ENCODE results near the gene CCDC148. TPM values are rescaled to one million over a fixed set of nuclear protein-coding genes. Genes with fewer than 3 reads are reported as not detected.

CCDC148 gene
- total and polyA plus RNA-seq, 2 experiments from 2014 or later = 0.64 to 0.86 TPM

GRCh38 chr2:158325031-158325781, 131.3 kb downstream of the CCDC148 start:
- no peak for TF ChIP-seq EZH2phosphoT487 (IDR thresholded peaks at IDR 0.05; ENCODE audit: insufficient read depth, low read depth)
- TF ChIP-seq EZH2 (IDR thresholded peaks at IDR 0.05; ENCODE audit: insufficient read depth, poor library complexity, severe bottlenecking) = no peak
- Histone ChIP-seq H3K4me1 (ENCODE audit: insufficient read depth) (no peaks in the 10 kb centered on the region), H3K79me2 (ENCODE audit: insufficient read depth) (no peaks in the 10 kb centered on the region), H3K36me3 (ENCODE audit: low read depth) (no peaks in the 10 kb centered on the region), H3K4me2 (ENCODE audit: unreplicated experiment) (no peak overlapping the region), H3K27me3 (replicated peaks; ENCODE audit: insufficient read depth) (no peaks in the 10 kb centered on the region), H3K9me3 (ENCODE audit: low read depth) (no peaks in the 10 kb centered on the region), H2AFZ (no peak overlapping the region), H3K27ac (no peak overlapping the region), H3F3A (ENCODE audit: insufficient read depth) (no peaks in the 10 kb centered on the region), H3K4me3 (no peak overlapping the region), H3K9me2 (ENCODE audit: insufficient read depth) (no peaks in the 10 kb centered on the region), H3K9ac (no peak overlapping the region), H4K20me1 (ENCODE audit: insufficient read depth) (no peaks in the 10 kb centered on the region)
- in situ Hi-C loops (cut with MboI) = no loop called here
- DNase-seq = peak; percentile 28
- 67 to 78% methylated on average over 5 of the region's 5 CpGs for WGBS, 2 experiments (ENCODE audit: low coverage in 1 of 2, low lambda C conversion rate in 2 of 2, missing lambda C conversion rate in 2 of 2)

- TF ChIP-seq EZH2 (IDR thresholded peaks at IDR 0.05; ENCODE audit: insufficient read depth, poor library complexity, severe bottlenecking) (no peak), EZH2phosphoT487 (IDR thresholded peaks at IDR 0.05; ENCODE audit: insufficient read depth, low read depth) (no peak)
- in situ Hi-C loops (cut with MboI) = no loop called here
- Histone ChIP-seq H3K36me3 (ENCODE audit: low read depth) (no peaks in the 10 kb centered on the region), H3K9me2 (ENCODE audit: insufficient read depth) (no peaks in the 10 kb centered on the region), H2AFZ (no peak overlapping the region), H3K4me2 (ENCODE audit: unreplicated experiment) (no peak overlapping the region), H3K27ac (no peak overlapping the region), H3K4me3 (no peak overlapping the region), H3K27me3 (replicated peaks; ENCODE audit: insufficient read depth) (no peaks in the 10 kb centered on the region), H3K9me3 (ENCODE audit: low read depth) (no peaks in the 10 kb centered on the region), H3K4me1 (ENCODE audit: insufficient read depth) (no peaks in the 10 kb centered on the region), H3K9ac (no peak overlapping the region), H3K79me2 (ENCODE audit: insufficient read depth) (no peaks in the 10 kb centered on the region), H4K20me1 (ENCODE audit: insufficient read depth) (no peaks in the 10 kb centered on the region), H3F3A (ENCODE audit: insufficient read depth) (no peaks in the 10 kb centered on the region)
- 61 to 62% methylated on average over 1 of the region's 1 CpG for WGBS, 2 experiments (ENCODE audit: low coverage in 1 of 2, low lambda C conversion rate in 2 of 2, missing lambda C conversion rate in 2 of 2)
- no peak for DNase-seq
Observed at GRCh38 chr2:158323381-158323780, 133.2 kb downstream of the CCDC148 start.

GRCh38 chr2:158321264-158321663, 135.3 kb downstream of the CCDC148 start:
- Histone ChIP-seq H2AFZ (peak overlapping the region; percentile 5; the same call in 1 of the 2 replicates), H3K9me2 (ENCODE audit: insufficient read depth) (no peaks in the 10 kb centered on the region), H4K20me1 (ENCODE audit: insufficient read depth) (no peaks in the 10 kb centered on the region), H3K4me1 (ENCODE audit: insufficient read depth) (no peaks in the 10 kb centered on the region), H3K4me2 (ENCODE audit: unreplicated experiment) (no peak overlapping the region), H3K79me2 (ENCODE audit: insufficient read depth) (no peaks in the 10 kb centered on the region), H3K9ac (no peak overlapping the region), H3K27ac (no peak overlapping the region), H3K9me3 (ENCODE audit: low read depth) (no peaks in the 10 kb centered on the region), H3K4me3 (no peak overlapping the region), H3K27me3 (replicated peaks; ENCODE audit: insufficient read depth) (no peaks in the 10 kb centered on the region), H3F3A (ENCODE audit: insufficient read depth) (no peaks in the 10 kb centered on the region), H3K36me3 (ENCODE audit: low read depth) (no peaks in the 10 kb centered on the region)
- in situ Hi-C loops (cut with MboI) = no loop called here
- TF ChIP-seq EZH2phosphoT487 (IDR thresholded peaks at IDR 0.05; ENCODE audit: insufficient read depth, low read depth) = no peak
- no peak for TF ChIP-seq EZH2 (IDR thresholded peaks at IDR 0.05; ENCODE audit: insufficient read depth, poor library complexity, severe bottlenecking)
- DNase-seq = peak; percentile 23
- 49 to 52% methylated on average over 3 of the region's 3 CpGs for WGBS, 2 experiments (ENCODE audit: low coverage in 1 of 2, low lambda C conversion rate in 2 of 2, missing lambda C conversion rate in 2 of 2)

GRCh38 chr2:158319269-158319668, 137.3 kb downstream of the CCDC148 start:
- H2AFZ ChIP-seq = no peak overlapping the region
- no peaks in the 10 kb centered on the region for H3K79me2 ChIP-seq (ENCODE audit: insufficient read depth)
- H3K36me3 ChIP-seq (ENCODE audit: low read depth) = no peaks in the 10 kb centered on the region
- no peak overlapping the region for H3K27ac ChIP-seq
- H3K27me3 ChIP-seq (replicated peaks; ENCODE audit: insufficient read depth) = no peaks in the 10 kb centered on the region
- H3K4me1 ChIP-seq (ENCODE audit: insufficient read depth) = no peaks in the 10 kb centered on the region
- no peaks in the 10 kb centered on the region for H3K9me2 ChIP-seq (ENCODE audit: insufficient read depth)
- DNase-seq = no peak
- H3F3A ChIP-seq (ENCODE audit: insufficient read depth) = no peaks in the 10 kb centered on the region
- no peaks in the 10 kb centered on the region for H3K9me3 ChIP-seq (ENCODE audit: low read depth)
- TF ChIP-seq EZH2 (IDR thresholded peaks at IDR 0.05; ENCODE audit: insufficient read depth, poor library complexity, severe bottlenecking) = no peak
- TF ChIP-seq EZH2phosphoT487 (IDR thresholded peaks at IDR 0.05; ENCODE audit: insufficient read depth, low read depth) = no peak
- H3K9ac ChIP-seq = no peak overlapping the region
- in situ Hi-C loops (cut with MboI) = no loop called here
- 22 to 39% methylated on average over 1 of the region's 1 CpG for WGBS, 2 experiments (ENCODE audit: low coverage in 1 of 2, low lambda C conversion rate in 2 of 2, missing lambda C conversion rate in 2 of 2)
- no peaks in the 10 kb centered on the region for H4K20me1 ChIP-seq (ENCODE audit: insufficient read depth)
- H3K4me3 ChIP-seq = no peak overlapping the region
- no peak overlapping the region for H3K4me2 ChIP-seq (ENCODE audit: unreplicated experiment)

Data from GM23248 (cell line).